GM19455 (cell line): ENCODE results near the gene CHMP2A.

Experiments used
- ATAC-seq: cut with Tn5 transposase; IDR thresholded peaks from one replicate; pipeline ENCODE4 v1.9.1; 2021; ENCODE audit not compliant: unreplicated experiment

CHMP2A gene

DNA sequence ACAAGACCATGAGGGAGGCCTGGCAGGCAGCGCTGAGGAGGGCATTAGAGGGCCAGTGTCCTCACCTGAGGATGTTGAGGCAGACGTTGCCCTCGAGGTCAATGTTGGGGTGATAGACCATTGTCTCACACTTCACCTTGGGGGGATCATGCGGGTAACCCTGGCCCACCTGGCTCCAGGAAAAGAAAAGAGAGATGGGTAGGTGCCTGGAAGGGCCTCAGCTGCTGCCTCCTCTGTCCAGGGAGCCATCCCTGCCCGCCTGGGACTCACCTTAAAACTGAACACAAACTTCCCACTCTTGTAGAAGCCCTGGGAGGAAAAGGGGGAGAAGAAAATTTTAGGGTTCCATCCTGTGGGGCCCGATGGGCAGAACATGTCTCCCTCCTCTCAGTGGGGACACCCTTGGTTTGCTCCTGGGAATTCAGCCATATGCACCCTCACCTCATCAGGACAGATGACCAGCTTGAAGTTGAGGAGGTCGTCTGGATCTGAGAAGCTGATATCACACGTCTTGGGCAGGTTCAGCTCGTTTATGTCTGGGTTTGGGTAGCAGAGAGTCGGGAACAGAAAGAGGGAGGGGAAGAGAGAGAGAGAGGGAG lies 1.8 kb upstream of the CHMP2A start:
- no peak for ATAC-seq

DNA sequence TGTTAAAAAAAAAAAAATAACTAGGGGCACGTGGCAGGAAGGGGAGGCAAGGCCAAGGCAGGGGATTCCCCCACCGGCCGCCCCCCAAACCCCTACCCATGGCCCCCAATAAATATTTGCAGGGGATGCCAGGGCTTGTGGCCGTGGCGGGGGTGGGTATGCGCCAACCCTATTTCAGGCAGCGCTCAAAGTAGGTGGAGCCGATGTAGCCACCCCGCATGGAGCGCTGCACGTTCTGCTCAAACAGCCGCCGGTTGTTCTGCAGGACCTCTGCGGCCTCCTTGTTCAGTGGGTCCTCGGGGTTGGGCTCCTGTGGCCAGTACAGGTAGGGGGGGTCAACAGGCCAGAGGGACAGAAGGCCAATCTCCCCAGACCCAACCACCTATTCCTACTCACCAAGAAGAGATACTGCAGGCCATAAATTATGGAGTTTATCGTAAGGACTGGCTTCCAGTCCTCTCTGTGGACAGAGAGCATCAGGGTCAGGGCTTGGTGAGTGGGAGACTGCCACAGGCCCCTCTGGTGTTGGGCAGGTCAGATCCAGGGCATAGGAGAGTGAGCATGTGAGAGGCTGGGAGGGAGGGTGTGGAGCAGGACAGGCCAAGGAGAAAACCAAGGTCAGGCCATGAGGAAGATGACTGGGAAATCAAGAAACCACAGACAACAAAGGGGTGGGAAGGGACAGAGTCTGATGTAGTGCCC lies 1.2 kb upstream of the CHMP2A start:
- ATAC-seq = no peak

DNA sequence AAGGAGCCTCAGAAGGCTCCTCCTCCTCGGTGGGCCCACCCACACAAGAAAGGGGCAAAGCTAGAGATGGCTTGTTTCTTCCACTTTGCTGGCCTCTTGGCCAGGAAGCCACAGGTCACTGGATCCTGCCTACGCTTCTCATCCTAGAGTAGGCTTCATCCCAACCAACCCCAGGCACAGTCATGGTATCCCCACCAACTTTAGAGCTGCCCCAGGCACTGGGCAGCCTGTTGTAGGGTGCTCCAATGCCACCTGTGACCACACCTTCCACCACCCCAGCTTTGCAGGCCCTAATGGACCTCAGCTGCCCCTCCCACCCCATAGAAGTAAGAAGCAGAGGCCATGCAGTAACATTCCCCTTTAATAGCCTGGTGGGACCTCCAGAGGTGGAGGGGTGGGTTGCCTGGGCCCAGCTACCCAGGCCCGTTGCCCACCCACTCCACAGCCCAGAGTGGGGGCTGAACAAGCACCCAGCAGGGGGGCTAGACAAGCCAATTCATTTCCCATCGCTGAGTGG lies 522 bp upstream of the CHMP2A start:
- ATAC-seq = no peak

DNA sequence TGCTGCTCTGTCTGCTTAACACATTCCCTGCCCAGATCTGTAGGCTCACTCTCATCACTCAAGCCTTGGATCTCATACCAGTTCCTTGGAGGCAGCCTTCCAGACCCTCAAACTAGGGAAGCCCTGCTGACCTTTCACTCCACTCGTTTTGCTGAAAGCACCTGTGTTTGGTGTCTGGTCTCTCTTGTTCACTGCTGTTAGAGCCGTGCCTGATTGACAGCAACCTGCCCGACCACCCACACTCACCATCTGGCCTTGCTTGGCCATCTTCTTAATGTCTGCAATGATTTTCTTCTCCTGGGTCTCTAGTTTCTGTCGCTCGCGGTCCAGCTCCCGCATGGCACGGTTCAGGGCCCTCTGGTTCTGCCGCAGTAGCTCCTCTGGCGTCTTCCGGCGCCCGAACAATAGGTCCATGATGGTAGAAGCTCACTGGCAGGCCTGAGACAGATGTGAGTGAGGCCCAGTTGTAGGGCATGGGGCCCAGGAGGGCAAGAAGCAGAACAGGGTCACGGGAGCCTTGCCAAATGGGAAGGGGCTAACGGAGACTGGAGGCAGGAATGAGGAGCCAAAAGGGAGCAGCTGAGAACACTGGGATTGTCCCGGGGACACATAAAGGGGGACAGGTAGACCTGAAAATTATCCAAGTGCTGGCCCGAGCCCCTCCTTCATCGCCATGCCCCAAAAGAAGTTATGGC lies 959 bp downstream of the CHMP2A start:
- no peak for ATAC-seq

DNA sequence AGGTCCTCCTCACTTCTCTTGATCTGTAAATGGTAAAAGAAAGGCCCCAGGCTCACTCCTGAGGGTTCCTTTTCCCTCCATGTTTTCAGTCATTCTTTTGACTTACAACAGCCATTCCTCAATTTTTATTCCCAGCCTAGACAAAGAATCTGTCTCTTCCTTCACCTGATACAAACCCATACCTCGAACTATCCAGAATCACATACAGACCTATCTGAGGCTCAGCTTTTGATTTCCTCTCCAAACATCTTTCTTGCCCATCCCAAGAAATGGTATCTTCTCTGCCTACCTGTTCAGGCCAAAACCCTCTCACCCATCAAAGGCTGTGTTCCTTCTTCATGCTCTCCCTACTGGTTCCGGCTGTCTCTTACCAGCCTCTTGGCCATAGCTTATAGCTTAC lies 2.2 kb downstream of the CHMP2A start:
- ATAC-seq = no peak

DNA sequence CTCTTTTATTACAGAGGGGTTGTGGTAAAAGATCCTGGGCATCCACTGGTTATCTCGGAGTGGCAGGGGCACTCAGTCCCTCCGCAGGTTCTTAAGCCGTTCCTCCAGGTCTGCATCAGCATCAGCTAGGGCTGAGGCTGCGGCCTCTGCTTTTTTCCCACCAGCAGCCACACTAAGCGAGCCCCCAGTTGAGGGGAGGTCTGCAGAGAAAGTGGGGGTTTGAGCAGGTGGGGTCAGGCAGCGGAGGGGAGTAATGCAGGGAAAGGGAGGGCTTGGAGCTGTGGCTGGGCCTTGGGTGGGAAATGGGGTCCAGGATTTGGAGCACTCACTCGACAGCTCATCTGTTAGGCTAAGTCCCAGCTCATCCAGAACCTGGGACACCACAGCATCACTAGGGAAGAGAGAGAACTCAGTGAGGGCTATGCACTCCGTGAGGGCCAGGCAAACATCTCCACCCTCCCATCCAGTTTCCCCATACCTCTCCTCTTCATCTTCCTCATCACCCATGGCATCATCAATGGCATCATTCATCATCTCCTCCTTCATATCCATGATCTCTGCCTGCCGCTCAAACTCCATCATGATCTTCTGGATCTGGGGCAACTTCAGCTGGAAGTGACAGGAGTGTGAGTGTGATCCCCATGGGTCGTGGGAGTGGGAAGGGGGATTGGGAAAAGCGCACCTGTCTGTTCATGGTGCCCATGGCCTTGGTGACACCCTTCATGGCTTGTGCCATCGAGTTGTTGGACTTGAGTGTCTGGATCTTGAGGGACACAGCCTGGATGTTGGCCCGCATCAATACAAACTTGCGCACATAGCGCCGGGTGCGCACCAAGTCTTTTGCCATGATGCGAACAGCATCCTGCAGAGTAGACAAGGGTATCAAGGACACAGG lies 3.1 kb downstream of the CHMP2A start:
- no peak for ATAC-seq

DNA sequence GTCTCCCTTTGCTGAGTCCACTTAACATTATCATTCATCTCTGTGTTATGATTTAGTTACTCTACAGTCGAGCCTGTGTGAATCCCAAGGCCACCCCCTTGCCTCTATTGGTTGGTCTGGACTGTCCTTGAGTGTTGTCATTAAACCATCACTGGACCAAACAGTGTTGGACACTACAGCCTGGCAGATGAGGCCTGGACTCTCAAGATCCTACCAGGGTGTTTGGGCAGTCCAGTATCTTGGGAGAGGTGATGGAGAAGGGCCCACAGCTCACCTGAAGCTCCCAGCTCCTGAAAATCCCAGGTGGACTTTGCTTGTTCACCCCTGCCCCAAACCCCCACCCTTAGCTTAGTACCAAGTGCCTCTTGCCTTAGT lies 3.8 kb downstream of the CHMP2A start:
- no peak for ATAC-seq

DNA sequence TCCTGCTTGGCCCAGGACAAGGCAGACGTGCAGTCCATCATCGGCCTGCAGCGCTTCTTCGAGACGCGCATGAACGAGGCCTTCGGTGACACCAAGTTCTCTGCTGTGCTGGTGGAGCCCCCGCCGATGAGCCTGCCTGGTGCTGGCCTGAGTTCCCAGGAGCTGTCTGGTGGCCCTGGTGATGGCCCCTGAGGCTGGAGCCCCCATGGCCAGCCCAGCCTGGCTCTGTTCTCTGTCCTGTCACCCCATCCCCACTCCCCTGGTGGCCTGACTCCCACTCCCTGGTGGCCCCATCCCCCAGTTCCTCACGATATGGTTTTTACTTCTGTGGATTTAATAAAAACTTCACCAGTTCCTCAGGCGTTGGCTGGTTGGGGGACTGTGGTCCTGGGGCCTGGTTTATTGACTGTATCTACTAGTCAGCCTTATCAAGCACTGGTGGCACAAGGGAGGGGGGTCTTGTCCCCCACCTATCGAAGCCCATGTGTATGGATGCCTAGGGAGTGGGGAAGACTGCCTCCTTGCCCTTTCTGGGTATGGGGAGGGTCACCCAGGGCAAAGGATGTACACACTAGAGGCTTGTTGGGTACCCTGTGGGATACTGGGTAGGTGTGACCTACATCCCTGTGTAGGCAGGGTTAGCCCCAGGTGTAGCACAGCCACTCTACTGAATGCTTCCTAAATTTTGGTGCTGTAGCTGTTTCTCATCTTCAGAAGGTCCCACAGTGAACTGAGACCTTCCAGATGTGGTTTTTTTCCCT lies 4.4 kb downstream of the CHMP2A start:
- ATAC-seq = no peak

DNA sequence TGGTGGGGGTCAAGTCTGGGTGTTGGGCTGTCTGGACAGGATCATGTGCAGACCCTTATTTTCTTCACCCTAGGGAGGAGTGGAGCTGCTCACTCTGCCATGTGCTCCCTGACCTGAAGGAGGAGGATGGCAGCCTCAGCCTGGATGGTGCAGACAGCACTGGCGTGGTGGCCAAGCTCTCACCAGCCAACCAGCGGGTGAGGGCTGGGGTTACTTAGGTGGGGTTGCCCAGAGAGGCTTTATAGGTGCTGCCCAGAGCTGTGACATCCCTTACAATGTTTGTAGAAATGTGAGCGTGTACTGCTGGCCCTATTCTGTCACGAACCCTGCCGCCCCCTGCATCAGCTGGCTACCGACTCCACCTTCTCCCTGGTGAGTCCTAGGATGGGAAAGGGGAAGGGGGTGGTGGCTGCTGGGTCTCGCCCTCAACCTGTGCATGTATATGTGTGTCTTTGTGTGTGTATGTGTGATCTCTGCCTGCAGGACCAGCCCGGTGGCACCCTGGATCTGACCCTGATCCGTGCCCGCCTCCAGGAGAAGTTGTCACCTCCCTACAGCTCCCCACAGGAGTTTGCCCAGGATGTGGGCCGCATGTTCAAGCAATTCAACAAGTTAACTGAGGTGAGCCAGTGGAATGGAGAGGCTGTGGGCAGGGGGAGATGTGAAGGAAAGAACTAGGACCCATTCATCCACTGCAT lies 5.1 kb downstream of the CHMP2A start:
- no peak for ATAC-seq

DNA sequence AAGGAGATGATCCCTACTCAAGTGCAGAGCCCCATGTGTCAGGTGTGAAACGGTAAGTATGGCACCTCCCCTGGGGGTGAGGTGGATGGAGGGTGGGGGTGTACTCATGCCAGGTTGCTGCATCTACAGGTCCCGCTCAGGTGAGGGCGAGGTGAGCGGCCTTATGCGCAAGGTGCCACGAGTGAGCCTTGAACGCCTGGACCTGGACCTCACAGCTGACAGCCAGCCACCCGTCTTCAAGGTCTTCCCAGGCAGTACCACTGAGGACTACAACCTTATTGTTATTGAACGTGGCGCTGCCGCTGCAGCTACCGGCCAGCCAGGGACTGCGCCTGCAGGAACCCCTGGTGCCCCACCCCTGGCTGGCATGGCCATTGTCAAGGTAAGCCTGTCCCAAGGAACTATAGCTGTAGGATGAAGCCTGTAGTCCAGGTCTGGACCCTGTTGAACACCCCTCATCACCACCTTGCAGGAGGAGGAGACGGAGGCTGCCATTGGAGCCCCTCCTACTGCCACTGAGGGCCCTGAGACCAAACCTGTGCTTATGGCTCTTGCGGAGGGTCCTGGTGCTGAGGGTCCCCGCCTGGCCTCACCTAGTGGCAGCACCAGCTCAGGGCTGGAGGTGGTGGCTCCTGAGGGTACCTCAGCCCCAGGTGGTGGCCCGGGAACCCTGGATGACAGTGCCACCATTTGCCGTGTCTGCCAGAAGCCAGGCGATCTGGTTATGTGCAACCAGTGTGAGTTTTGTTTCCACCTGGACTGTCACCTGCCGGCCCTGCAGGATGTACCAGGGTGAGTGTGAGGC lies 5.8 kb downstream of the CHMP2A start:
- ATAC-seq = no peak

DNA sequence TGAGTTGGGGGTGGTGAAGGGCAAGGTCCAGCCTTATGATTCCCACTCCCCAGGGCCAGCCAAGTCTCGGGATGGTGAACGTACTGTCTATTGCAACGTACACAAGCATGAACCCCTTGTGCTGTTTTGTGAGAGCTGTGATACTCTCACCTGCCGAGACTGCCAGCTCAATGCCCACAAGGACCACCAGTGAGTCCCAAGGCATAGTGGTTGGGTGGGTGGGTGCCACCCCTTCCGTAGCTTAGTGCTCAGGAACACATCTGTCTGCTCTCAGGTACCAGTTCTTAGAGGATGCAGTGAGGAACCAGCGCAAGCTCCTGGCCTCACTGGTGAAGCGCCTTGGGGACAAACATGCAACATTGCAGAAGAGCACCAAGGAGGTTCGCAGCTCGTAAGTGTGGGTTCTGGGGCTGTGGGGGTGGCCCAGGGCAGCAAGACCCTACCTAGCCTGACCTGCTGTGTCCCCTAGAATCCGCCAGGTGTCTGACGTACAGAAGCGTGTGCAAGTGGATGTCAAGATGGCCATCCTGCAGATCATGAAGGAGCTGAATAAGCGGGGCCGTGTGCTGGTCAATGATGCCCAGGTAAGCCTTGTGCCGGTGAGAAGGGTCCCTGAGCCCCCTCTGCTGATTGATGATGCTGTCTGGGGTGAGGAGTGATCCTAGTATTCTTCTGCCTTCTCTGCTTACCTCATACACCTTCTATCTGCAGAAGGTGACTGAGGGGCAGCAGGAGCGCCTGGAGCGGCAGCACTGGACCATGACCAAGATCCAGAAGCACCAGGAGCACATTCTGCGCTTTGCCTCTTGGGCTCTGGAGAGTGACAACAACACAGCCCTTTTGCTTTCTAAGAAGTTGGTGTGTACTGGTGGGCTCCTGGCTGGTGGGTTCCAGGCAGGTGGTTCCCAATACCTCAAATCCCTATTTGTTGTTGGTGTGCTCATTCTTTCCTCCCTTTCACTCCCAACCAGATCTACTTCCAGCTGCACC lies 7.3 kb downstream of the CHMP2A start:
- no peak for ATAC-seq

DNA sequence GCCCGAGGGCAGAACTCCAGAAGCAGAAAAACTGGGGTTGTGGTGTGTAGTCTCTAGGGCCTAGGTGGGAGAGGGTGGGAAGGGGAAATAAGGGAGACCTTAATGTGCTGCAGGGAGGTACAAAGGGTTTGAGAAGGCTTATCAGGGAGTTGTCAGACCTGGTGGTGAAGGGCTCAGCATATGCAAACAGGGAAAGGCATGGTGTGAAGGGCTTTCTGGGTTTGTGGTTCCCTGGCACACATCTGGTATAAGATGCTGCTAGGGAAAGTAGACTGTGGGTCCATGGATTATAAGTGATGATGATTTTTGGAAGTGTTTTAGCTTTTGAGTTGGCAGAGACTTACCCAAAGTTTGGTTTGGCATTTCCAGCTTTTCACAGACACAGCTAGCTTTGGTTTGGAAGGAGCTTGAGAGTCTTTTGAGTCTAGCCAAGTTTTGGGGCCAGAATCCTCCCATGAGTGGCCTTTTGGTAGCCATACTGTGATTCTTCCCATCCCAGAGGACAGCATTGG lies 8.8 kb downstream of the CHMP2A start:
- ATAC-seq = no peak

DNA sequence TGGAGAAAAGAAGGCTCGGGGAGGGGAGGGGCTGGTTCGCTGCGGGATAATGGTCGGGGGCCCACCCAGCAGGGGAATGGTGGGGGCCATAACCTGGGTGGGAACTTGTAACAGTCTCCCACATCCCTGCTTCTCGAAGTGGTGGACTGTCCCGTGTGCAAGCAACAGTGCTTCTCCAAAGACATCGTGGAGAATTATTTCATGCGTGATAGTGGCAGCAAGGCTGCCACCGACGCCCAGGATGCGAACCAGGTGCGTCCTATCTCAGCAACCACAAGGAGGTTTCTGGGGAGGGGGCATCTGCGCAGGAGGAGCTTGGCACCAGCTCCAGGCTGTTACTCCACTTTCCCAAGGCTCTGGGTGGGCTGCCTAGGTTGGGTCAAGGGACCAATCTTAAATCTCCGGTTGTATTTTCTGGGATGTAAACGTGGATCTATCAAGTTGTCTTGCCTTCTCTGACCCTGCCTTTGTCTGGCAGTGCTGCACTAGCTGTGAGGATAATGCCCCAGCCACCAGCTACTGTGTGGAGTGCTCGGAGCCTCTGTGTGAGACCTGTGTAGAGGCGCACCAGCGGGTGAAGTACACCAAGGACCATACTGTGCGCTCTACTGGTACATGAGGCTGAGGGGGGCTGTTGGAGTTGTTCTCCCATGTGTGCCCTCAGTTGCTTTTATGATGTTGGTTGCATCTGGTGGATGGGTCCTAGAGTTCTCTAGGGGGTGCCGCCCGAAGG lies 9.5 kb downstream of the CHMP2A start:
- ATAC-seq = no peak

DNA sequence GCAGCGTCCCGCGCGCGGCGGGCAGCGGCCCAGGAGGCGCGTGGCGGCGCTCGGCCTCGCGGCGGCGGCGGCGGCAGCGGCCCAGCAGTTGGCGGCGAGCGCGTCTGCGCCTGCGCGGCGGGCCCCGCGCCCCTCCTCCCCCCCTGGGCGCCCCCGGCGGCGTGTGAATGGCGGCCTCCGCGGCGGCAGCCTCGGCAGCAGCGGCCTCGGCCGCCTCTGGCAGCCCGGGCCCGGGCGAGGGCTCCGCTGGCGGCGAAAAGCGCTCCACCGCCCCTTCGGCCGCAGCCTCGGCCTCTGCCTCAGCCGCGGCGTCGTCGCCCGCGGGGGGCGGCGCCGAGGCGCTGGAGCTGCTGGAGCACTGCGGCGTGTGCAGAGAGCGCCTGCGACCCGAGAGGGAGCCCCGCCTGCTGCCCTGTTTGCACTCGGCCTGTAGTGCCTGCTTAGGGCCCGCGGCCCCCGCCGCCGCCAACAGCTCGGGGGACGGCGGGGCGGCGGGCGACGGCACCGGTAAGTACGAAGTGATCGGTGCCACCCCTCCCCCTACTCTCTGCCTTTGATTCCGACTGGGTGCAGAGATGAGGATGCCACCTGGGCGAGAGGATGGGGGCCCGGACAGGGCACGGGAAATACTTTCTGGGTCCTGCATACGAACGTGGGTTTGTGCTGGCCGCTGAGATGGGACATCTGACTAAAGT lies 10.2 kb downstream of the CHMP2A start:
- peak; percentile 56 for ATAC-seq

DNA sequence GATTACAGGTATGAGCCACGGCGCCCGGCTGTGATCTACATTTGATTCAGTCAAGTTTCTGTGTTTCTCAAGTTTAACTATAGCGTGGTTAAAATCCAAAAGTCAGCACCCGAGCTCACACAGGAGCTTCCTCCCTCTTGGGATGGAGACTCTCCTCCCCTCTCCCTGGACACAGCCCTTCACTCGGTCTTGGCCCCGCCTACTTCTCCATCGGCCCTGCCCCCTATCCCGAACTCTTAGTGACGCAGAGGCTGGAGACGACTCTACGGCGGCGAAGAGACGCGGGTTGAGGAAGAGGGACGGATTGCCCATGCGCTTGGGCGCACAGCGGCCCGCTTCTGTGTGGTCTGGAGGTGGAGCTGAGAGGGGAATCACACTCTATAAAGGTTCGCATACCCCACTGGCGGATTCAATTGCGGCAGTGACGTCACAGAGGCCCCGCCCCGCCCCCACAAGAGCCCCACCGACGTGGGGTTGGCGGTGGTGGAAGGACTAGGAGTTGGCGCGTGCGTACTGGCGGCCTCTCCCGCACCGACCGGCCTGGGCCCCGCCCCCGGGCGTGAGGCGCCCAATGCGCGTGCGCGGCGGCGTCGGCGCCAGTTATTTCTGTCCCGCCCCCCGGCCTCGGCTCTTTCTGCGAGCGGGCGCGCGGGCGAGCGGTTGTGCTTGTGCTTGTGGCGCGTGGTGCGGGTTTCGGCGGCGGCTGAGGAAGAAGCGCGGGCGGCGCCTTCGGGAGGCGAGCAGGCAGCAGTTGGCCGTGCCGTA lies 10.9 kb downstream of the CHMP2A start, which contains the start of gene TRIM28:
Gene TRIM28, plus strand, starts transcription at position 239 of the 765 bp plus-strand sequence. CDS start 694 bp downstream, outside the sequence.
- peak; percentile 74 for ATAC-seq
